Heart left ventricle (tissue), 13 donors: ENCODE measurements around the gene PSKH1.
A peak's percentile ranks its signal among the peaks of the same experiment; 100 is the strongest.

ENCODE experiments used
- CTCF ChIP-seq, 12 donors: fragments of 200-600 bp; sonication (generic) in 4 of 12; IDR thresholded peaks; one replicate each; pipeline versions ENCODE4 v1.5.0 to v1.8.0; 2018 to 2022; ENCODE audit warnings: antibody characterized with exemption in 12 of 12, mild to moderate bottlenecking in 5 of 12
- POLR2A ChIP-seq, 2 donors: fragments of 450-650 bp; IDR thresholded peaks; one replicate each; pipeline ENCODE4 v1.6.1; 2017; ENCODE audit warnings: antibody characterized with exemption in 2 of 2, mild to moderate bottlenecking in 2 of 2, moderate library complexity in 2 of 2
- donor health status: ischemic (EF 13 %, LVEDD 7.1; RV severe dilation, severe dysfunction).
- donor health status: DM: no; HTN: yes; CAD: no.
- donor health status: DM: no; HTN: no; CAD: no.
- donor health status: ischemic (EF 25% LVEDD 6.9; RV normal size, moderate dysfunction).
- donor health status: ischemic (EF 25% LVEDD 5.7; RV mildly dilated, moderate dysfunction).
- donor health status: ischemic (EF 35%, LVEDD 5.7; RV mildly dilated, moderate dysfunction).
- donor health status: nonischemic (EF 11% LVEDD 7.7; RV severe dilation, severe dysfunction).
- donor health status: DM: yes; HTN: yes; CAD: no.
- donor health status: PGD.
- donor health status: ischemic (EF 29% LVEDD 5.4; RV normal size, mild dysfunction).
- donor health status: nonischemic (EF 23%, LVEDD 6.1; RV moderate dilation, normal function).

DNA sequence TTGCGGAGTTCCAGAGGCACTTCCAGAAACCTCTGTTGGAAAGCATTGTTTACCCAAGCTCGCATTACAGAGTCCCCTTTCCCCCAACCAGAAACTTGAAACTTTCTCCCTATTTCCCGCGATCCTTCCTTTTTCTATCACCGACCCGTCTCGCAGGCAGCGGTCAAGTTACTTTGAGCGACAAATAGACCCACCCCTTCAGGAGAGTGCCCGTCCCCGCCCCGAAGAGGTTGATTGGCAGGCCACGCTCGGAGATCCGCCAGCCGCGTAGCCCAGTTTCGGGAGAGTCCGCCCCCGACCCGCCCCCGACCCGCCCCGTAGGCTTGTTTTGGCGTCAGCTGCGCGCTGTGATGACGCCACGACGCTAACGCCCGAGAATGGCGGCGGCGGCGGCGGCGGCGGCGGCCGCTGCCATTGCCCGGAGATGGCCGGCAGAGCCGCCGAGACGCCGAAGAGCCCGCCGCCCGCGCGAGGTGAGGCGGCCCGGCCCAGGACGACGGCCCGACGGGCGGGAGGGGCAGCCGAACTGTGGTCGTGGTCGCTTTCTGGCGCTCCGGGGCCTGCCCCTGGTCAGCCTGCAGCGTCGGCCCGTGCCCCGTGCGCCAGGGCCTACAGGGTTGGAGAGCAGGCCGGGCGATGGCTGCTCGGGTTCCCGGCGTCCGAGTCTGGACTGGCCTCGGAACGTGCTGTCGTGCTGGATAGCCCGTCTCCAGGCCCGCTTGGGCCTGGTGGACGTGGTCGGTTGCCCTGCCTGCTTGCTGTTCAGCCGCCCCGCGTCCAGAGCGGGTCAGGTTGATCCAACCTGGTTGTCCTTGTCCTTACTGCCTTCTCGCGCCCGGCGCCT, at the start of gene PSKH1:
- TF ChIP-seq CTCF (IDR thresholded peaks at IDR 0.05), result no peak
- TF ChIP-seq POLR2A (IDR thresholded peaks at IDR 0.05), result peak; percentile 83 to 92
